ENCODE measurements around the gene RTTN.
"Not testable (repeated sequence)": the region's sequence is repeated elsewhere in the genome, so short reads cannot be mapped to it uniquely, and the experiment has no call there.

RTTN gene

GRCh38 chr18:70021043-70021442 lies 184.4 kb downstream of the RTTN start:
- DNase-seq: no peak

GRCh38 chr18:70019991-70020390 lies 185.5 kb downstream of the RTTN start:
- DNase-seq: no peak

GRCh38 chr18:70019136-70019535 lies 186.4 kb downstream of the RTTN start:
- no peak for DNase-seq

- no peak for DNase-seq
These were observed 190.4 kb downstream of the RTTN start for GRCh38 chr18:70015127-70015526.

- DNase-seq: no peak
These were observed 199.9 kb downstream of the RTTN start for GRCh38 chr18:70005580-70005979.

- DNase-seq: no peak
These were observed 200.8 kb downstream of the RTTN start for GRCh38 chr18:70004696-70005095.

GRCh38 chr18:69999656-70000055 lies 205.8 kb downstream of the RTTN start:
- DNase-seq: no peak

- no peak for DNase-seq
These were observed 206.9 kb downstream of the RTTN start for GRCh38 chr18:69998523-69998987.

- DNase-seq: no peak
These were observed 208.3 kb downstream of the RTTN start for GRCh38 chr18:69996951-69997798.

- DNase-seq: no peak
These were observed 209.1 kb downstream of the RTTN start for GRCh38 chr18:69996417-69996816.

- DNase-seq: no peak
These were observed 209.7 kb downstream of the RTTN start for GRCh38 chr18:69995774-69996173.

- DNase-seq: no peak
These were observed 212.7 kb downstream of the RTTN start for GRCh38 chr18:69992776-69993175.

- DNase-seq: no peak
These were observed 217.6 kb downstream of the RTTN start for GRCh38 chr18:69987870-69988269.

GRCh38 chr18:69985239-69985638 lies 220.2 kb downstream of the RTTN start:
- DNase-seq: no peak

GRCh38 chr18:69982417-69982816 lies 223.1 kb downstream of the RTTN start:
- no peak for DNase-seq

GRCh38 chr18:69981948-69982347 lies 223.5 kb downstream of the RTTN start:
- no peak for DNase-seq

- no peak for DNase-seq
These were observed 224.3 kb downstream of the RTTN start for GRCh38 chr18:69980982-69981804.

GRCh38 chr18:69980509-69980908 lies 225.0 kb downstream of the RTTN start:
- DNase-seq: no peak

GRCh38 chr18:69978732-69979715 lies 226.5 kb downstream of the RTTN start:
- DNase-seq: no peak

- DNase-seq: not testable (repeated sequence)
These were observed 230.2 kb downstream of the RTTN start for GRCh38 chr18:69975294-69975693.

- no peak for DNase-seq
These were observed 231.1 kb downstream of the RTTN start for GRCh38 chr18:69974365-69974764.

GRCh38 chr18:69969491-69969890 lies 236.0 kb downstream of the RTTN start:
- DNase-seq: no peak

GRCh38 chr18:69968039-69968438 lies 237.4 kb downstream of the RTTN start:
- peak in 1 of 2 experiments; percentile 14 for DNase-seq

Measured in stimulated activated CD4-positive, alpha-beta T cell treated with anti-CD3 and anti-CD28 coated beads, Interleukin-4, amount 100 ng/mL, for 4 hours (primary cell).